ENCODE results near the gene IDUA.

DNA sequence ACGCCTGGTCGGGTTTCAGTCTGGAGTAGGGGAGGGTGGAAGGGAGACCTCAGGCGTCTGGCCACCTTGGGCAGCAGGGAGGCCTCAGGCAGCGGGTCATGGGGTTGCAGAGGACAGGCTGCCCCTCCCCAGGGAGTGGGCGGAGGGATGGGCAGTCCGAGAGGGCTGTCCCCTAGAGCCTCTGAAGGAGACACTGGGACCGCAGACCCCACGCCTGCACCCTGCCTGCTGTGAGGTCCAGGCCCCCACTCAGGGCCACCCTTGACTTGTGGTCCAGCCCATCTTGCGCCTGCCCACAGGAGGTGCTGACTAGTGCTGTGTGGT is 41.0 kb downstream of the IDUA start:
- TF ChIP-seq, protein P1, sequence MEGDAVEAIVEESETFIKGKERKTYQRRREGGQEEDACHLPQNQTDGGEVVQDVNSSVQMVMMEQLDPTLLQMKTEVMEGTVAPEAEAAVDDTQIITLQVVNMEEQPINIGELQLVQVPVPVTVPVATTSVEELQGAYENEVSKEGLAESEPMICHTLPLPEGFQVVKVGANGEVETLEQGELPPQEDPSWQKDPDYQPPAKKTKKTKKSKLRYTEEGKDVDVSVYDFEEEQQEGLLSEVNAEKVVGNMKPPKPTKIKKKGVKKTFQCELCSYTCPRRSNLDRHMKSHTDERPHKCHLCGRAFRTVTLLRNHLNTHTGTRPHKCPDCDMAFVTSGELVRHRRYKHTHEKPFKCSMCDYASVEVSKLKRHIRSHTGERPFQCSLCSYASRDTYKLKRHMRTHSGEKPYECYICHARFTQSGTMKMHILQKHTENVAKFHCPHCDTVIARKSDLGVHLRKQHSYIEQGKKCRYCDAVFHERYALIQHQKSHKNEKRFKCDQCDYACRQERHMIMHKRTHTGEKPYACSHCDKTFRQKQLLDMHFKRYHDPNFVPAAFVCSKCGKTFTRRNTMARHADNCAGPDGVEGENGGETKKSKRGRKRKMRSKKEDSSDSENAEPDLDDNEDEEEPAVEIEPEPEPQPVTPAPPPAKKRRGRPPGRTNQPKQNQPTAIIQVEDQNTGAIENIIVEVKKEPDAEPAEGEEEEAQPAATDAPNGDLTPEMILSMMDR (IDR thresholded peaks at IDR 0.05): no peak
- no peak for TF ChIP-seq POLR2A (IDR thresholded peaks at IDR 0.05)
